Measurements from ENCODE around the gene LONP1.

DNA sequence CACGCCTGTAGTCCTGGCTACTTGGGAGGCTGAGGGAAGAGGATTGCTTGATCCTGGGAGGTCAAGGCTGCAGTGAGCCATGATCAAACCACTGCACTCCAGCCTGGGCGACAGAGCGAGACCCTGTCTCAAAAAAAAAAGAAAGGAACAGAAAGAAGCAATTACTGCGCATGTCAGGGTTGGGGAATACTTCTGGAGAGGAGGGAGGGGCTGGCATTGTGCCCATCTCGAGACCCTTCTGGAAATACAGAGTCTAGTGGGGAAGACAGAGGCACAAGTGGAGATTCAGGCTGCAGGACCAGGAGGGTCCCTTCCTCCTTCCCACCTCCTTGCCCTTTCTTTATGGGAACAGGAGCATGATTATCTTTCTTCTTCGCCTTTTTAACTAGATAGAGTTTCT, 33.8 kb upstream of the LONP1 start:
- no peak for TF ChIP-seq FOSL1 (IDR thresholded peaks at IDR 0.05; ENCODE audit: insufficient read depth, low read depth, low read length)
- TF ChIP-seq, protein P1, sequence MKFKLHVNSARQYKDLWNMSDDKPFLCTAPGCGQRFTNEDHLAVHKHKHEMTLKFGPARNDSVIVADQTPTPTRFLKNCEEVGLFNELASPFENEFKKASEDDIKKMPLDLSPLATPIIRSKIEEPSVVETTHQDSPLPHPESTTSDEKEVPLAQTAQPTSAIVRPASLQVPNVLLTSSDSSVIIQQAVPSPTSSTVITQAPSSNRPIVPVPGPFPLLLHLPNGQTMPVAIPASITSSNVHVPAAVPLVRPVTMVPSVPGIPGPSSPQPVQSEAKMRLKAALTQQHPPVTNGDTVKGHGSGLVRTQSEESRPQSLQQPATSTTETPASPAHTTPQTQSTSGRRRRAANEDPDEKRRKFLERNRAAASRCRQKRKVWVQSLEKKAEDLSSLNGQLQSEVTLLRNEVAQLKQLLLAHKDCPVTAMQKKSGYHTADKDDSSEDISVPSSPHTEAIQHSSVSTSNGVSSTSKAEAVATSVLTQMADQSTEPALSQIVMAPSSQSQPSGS (IDR thresholded peaks at IDR 0.05; ENCODE audit: low read length) = no peak
- TF ChIP-seq, protein P2, sequence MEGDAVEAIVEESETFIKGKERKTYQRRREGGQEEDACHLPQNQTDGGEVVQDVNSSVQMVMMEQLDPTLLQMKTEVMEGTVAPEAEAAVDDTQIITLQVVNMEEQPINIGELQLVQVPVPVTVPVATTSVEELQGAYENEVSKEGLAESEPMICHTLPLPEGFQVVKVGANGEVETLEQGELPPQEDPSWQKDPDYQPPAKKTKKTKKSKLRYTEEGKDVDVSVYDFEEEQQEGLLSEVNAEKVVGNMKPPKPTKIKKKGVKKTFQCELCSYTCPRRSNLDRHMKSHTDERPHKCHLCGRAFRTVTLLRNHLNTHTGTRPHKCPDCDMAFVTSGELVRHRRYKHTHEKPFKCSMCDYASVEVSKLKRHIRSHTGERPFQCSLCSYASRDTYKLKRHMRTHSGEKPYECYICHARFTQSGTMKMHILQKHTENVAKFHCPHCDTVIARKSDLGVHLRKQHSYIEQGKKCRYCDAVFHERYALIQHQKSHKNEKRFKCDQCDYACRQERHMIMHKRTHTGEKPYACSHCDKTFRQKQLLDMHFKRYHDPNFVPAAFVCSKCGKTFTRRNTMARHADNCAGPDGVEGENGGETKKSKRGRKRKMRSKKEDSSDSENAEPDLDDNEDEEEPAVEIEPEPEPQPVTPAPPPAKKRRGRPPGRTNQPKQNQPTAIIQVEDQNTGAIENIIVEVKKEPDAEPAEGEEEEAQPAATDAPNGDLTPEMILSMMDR (IDR thresholded peaks at IDR 0.05; ENCODE audit: control extremely low read depth in 1 of 3, insufficient read depth in 1 of 3, low read depth in 1 of 3, low read length in 3 of 3) = no peak
- no peak for TF ChIP-seq RXRA (IDR thresholded peaks at IDR 0.05; ENCODE audit: insufficient read depth, low read depth, low read length)
- TF ChIP-seq CHD1 (IDR thresholded peaks at IDR 0.05; ENCODE audit: low read depth, low read length) = no peak
- TF ChIP-seq POU5F1 (IDR thresholded peaks at IDR 0.05; ENCODE audit: low read depth, low read length) = no peak
- no peak for TF ChIP-seq POLR2AphosphoS5 (IDR thresholded peaks at IDR 0.05; ENCODE audit: low read depth, low read length)
- no peak for TF ChIP-seq SP1 (IDR thresholded peaks at IDR 0.05; ENCODE audit: low read depth, low read length)
- no peak for TF ChIP-seq NRF1 (IDR thresholded peaks at IDR 0.05; ENCODE audit: low read depth, low read length)

Measured in H1 (cell line).